IMR-90 (cell line): ENCODE results near the gene HMCN1.

Experiments used
- BHLHE40 ChIP-seq: fragments of 150-350 bp; IDR thresholded peaks from 2 replicates; pipeline ENCODE4 v1.6.1; 2016; ENCODE audit warnings: mild to moderate bottlenecking, low read depth, low read length
- CEBPB ChIP-seq: IDR thresholded peaks from 2 replicates; pipeline ENCODE4 v1.6.1; 2012; ENCODE audit warnings: low read depth, low read length, improper control_type of control experiment
- CTCF ChIP-seq: conservative IDR thresholded peaks from 2 replicates; pipeline ENCODE4 v1.5.1; 2012; ENCODE audit warnings: mild to moderate bottlenecking, low read depth, low read length, improper control_type of control experiment
- MXI1 ChIP-seq: IDR thresholded peaks from 2 replicates; pipeline ENCODE4 v1.6.1; 2012; ENCODE audit warnings: low read depth, mild to moderate bottlenecking, low read length, moderate library complexity, borderline replicate concordance
- RAD21 ChIP-seq: IDR thresholded peaks from 2 replicates; pipeline ENCODE4 v1.6.1; 2012; ENCODE audit warnings: low read length, improper control_type of control experiment
- RCOR1 ChIP-seq: IDR thresholded peaks from 2 replicates; pipeline ENCODE4 v1.6.1; 2012; ENCODE audit warnings: mild to moderate bottlenecking, low read length, improper control_type of control experiment; ENCODE audit not compliant: insufficient replicate concordance
- SMC3 ChIP-seq: fragments of 150-350 bp; IDR thresholded peaks from 2 replicates; pipeline ENCODE4 v1.6.1; 2016; ENCODE audit warnings: low read depth, mild to moderate bottlenecking, antibody characterized with exemption, low read length, moderate library complexity

GRCh38 chr1:185788386-185788785 lies 54.2 kb downstream of the HMCN1 start:
- TF ChIP-seq CTCF (no peak), RAD21 (no peak), BHLHE40 (no peak), SMC3 (no peak), MXI1 (no peak), CEBPB (no peak), RCOR1 (no peak)
